NCI-H69 (cell line): ENCODE data around the gene MCEMP1.
"Not testable (repeated sequence)": the region's sequence is repeated elsewhere in the genome, so short reads cannot be mapped to it uniquely, and the experiment has no call there.

Experiments used
- DNase-seq: peaks from one replicate; lab custom pipeline; 2025; lab: John Stamatoyannopoulos, UW

MCEMP1 gene

DNA sequence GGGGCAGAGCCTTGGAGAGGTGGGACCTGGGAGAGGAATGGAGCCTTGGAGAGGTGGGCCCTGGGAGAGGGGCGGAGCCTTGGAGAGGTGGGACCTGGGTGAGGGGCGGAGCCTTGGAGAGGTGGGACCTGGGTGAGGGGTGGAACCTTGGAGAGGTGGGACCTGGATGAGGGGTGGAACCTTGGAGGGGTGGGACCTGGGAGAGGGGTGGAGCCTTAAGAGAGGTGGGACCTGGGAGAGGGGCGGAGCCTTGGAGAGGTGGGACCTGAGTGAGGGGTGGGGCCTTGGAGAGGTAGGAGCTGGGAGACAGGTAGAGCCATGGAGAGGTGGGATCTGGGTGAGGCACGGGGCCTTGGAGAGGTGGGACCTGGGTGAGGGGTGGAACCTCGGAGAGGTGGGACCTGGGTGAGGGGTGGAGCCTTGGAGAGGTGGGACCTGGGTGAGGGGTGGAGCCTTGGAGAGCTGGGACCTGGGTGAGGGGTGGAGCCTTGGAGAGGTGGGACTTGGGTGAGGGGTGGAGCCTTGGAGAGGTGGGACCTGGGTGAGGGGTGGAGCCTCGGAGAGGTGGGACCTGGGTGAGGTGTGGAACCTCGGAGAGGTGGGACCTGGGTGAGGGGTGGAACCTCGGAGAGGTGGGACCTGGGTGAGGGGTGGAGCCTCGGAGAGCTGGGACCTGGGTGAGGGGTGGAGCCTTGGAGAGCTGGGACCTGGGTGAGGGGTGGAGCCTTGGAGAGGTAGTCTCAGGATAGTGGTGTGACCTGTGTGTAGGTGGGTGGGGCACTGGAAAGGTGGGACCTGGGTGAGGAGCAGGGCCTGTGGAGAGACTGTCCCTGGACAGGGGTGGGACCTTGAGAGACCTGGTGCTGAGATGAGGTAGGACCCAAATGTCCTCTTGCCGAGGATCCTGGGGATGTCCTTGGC, 33.0 kb upstream of the MCEMP1 start:
- not testable (repeated sequence) for DNase-seq

DNA sequence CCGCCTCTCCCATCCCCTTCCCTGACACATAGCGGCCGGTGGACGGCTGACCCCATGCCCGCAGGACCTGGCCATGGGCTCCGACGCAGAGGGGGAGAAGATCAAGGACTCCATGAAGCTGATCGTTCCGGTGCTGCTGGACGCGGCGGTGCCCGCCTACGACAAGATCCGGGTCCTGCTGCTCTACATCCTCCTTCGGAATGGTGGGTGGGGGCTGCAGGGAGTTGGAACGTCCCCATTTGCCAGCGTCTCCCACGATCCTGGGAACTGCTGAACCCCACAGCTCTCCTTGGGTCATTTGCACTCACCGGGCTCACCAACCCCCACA, 32.4 kb upstream of the MCEMP1 start:
- no peak for DNase-seq

DNA sequence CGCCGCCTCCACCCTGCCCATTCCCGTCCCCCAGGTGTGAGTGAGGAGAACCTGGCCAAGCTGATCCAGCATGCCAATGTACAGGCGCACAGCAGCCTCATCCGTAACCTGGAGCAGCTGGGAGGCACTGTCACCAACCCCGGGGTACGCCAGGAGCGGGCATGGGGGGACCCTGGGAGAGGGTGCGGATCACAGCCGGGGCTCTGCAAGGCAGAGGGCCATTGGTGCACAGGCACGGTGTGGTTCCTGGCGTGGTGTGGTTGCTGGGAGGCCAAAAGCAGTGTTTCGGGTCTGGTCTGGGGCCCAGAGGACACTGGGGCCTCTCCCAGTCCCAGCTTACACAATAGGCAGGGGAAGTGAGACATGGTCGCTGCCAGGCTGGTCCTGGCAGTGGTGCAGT, 31.7 kb upstream of the MCEMP1 start:
- DNase-seq = no peak

DNA sequence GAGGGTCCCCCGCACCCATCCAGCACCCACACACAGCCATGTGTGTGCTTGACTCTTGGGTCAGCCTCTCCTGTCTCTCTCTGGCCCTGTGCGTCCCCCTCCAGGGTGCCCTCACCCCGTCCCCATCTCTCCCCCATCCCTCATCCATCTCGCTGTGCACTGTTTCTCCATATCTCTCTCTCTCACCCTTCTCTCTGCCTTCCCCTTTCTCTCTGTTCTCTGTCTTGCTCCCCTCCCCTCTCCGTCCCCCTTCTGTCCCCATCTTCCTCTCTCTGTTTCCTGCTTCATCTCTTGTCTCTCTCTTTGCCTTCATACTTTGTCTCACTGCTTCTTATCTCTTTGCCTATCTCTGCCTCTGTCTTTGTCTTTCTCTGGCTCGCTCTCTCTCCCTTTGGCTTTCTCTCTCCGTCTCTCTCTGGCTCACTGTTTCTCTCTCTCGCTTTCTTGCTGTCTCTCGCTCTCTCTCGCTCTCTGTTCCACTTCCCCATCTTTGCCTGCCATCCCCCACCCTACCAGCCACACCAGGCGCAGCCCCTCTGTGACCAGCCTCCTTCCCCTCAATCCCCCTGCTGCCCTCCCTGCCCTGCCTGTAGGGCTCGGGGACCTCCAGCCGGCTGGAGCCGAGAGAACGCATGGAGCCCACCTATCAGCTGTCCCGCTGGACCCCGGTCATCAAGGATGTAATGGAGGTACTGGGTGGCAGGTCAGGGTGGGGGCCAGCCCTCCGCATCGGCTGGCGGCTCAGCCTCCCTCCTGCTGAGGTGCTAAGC, 31.0 kb upstream of the MCEMP1 start:
- no peak for DNase-seq

DNA sequence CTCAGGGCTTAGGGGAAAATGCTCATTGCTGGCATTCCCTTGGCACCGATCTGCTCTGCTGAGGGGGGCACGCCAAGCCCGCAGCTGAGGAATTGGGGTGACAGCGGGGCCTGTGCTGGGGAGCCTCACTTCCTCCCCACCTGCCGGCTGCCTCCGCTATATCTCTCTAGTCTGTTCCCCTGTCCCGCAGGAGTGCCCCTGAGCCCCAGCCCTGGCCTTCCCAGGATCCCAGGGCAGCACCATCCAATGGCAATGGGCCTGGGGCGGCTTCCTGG, 30.5 kb upstream of the MCEMP1 start:
- DNase-seq = no peak

DNA sequence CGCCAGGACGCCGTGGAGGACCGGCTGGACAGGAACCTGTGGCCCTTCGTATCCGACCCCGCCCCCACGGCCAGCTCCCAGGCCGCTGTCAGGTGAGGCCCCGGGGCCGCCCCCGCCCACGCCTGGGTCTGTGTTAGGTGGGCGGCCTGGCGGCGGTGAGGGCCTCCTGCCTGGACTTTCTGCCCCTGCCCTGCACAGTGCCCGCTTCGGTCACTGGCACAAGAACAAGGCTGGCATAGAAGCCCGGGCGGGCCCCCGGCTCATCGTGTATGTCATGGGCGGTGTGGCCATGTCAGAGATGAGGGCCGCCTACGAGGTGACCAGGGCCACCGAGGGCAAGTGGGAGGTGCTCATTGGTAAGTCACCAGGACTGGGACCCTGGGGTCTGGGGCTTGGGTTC, 29.7 kb upstream of the MCEMP1 start:
- DNase-seq = no peak

DNA sequence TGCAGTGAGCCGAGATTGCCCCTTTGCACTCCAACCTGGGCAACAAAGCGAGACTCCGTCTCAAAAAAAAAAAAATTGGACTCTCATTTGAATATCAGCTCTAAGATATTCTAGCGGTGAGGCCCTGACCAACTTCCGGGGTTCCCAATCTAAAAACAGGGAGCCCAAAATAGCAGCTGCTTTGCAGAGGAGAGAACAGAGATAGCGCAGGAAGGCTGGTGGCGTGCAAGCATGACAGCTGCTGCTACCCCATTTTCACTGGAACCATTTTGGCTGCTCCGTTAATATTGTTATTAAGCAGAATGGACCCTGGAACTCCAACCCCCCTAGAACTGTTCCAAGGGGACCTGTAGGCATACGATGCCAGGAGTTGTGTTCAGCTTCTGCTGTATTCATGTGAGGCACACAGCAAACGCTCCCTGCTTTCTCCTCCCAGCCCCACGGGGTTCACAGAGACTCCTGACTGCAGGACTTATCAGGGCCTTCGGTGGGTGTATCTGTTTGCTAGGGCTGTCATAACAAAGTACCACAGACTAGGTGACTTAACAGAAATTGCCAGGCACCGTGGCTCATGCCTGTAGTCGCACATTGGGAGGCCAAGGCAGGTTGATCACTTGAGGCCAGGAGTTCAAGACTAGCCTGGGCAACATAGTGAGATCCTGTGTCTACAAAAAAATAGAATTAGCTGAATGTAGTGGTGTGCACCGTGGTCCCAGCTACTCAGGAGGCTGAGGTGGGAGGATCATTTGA, 28.4 kb upstream of the MCEMP1 start:
- no peak for DNase-seq

DNA sequence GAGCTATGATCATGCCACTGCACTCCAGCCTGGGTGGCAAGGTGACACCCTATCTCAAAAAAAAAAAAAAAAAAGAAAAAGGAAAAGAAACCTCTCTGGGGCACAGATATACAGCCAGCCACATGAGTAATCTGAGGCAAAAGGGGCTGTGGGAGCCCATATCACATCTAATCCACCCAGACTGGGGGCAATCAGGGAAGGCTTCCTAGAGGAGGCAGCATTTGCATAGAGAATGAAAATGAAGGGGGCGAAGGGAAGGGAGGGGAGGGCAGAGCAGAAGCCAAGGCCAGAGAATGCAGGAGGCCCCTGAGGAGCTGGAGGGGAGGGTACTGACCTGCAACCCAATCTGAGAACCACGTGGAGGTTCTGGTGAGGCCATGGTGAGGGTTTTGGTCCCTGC, 26.7 kb upstream of the MCEMP1 start:
- DNase-seq = no peak

DNA sequence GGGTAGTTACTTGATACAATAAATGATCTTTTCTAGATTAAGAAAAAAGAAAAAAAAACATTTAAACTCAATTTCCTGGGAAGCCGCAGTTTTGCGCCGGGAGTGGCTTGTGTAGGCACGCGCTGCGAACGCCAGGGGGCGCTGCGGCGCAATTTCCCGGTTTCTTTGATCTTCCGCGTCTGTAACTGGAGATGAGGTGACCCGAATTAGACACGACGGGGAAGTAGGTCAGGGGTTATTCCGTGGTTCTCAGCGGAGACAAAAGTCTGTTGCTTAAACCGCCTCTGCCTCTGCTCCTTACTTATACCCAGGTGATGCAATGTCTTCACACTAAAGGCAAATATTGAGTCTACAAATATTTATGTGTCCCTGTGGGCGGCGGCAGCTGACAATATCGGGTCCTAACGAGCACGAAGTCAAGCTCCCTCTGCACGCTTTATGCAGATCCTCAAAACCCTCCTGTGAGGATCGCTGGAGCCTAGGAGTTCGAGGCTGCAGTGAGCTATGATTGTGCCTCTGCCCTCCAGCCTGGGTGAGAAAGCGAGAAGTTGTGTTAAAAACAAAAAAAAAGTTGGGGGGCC, 24.7 kb upstream of the MCEMP1 start:
- peak; percentile 89 for DNase-seq

DNA sequence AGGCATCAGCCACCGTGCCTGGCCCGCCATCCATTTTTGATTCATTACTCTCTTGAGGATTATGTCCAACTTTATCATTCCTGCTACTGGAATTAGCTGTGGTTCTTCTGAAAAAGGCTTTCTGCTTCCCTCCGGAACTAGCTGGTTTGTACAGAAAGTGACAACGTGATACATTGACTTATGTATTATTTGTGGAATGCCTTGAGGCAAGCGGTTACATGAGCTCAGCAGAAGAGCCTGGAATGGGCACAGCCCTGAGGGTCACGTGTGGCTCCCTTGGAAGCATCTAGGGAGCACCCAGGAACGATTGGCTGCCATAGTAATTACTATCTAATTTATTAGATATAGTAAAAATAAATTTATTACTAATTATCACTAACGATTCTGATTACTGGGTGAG, 22.5 kb upstream of the MCEMP1 start:
- no peak for DNase-seq

DNA sequence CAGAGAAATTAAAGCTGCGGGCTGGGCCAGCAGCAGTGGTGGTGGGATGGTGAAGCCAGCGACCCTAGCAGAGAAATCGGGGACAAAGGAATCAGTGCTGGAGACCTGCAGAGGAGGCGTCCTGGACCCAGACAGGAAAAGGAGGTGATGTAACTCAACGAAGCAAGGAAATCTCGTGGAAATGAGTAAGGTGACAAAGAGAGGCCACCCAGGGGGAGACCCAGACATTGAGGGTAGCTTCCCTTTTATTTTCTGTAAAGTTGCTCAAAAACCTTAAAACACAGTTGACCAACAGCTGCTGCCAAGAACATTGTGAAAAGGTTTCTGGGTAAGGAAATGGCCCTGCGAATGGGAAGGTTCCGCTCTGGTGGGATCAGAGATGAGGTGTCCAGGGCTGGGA, 21.3 kb upstream of the MCEMP1 start:
- DNase-seq = no peak

DNA sequence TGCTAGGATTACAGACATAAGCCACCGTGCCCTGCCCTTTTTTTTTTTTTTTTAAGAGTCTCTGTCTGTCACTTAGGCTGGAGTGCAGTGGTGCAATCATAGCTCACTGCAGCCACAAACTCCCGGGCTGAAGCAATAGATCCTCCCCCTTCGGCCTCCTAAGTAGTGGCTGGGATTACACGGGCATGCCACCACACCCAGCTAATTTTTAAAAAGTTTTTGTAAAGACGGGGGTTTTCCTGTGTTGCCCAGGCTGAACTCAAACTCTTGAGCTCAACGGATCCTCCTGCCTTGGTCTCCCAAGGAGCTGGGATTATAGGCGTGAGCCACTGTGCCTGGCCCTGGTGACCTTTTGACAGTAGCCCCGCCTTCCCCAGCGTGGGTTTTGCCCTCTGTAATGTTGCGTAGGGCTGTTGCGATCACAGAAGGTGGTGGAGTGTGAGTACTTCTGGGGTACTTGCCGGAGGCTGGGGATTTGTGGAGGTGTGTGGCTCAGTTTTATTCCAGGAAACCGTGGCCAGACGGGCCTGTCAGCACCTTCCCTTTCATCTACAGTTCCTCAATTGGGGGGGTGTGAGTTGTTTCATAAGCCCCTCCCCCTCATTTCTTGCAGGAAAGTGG, 19.6 kb upstream of the MCEMP1 start:
- no peak for DNase-seq

DNA sequence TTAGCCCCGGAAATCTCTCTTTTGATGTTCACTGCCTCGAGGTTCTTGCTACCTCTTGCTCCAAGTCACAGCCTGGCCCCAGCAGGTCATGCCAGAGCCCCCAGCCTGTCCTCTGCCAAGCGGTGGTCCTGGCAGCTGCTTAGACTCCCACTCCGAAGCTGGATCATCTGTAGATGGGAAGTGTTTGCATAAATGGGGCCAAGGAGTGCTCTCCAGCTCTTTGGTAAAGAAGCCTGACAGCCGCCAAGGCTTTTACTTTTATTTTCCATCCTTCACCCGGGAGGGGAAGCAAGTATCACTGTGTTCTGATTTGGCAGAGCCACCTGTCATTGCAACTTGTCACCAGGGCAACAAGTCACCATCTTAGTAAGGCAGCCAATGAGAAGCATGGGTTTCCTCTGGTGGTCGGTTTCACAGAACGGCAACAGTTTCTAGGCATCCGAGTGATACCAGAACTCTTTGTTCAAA, 18.6 kb upstream of the MCEMP1 start:
- no peak for DNase-seq

DNA sequence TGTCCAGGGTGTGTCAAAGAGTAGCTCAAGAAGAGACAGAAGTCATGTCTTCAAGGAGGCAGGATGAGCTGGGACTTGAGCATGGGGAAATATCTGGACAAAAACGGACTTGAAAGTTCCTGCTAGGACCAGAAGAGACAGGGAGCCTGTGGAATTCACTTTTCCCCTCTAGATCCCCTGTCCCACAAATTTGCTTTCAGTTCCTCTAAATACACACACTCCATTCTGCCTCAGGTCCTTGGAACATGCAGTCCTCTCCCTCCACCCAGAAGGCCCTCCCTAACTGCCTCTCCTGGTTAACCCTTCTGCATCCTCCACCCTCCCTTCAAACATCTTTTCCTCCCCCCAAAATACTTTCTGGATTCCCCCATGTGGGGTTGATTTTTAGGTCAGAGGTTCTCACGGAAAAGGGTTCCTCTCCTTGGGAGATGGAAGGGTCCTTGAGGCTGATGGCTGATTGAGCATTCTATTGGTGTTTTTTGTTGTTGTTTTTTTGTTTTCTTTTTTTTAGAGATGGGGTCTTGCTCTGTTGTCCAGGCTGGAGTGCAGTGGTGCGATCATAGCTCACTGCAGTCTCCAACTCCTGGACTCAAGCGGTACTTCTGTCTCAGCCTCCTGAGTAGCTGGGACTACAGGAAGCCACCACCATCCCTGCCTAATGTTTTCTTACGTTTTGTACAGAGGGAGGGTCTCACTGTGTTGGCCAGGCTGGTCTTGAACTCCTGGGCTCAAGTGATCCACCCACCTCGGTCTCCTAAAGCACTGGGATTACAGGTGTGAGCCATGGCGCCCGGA, 14.9 kb upstream of the MCEMP1 start:
- no peak for DNase-seq

DNA sequence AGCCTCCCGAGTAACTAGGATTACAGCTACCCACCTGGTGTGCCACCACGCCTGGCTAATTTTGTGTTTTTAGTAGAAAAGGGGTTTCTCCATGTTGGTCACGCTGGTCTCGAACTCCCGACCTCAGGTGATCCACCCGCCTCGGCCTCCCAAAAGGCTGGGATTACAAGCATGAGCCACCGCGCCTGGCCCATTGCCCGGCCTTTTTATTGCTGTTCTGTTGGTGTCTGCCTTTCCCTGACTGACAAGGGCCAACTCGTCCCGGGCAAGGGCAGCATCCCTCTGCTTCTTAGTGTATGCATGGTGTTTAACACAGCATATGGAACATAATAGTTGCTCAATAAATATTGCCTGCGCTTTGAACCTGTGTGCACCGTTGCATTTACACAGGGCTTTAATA, 14.2 kb upstream of the MCEMP1 start:
- DNase-seq = no peak

DNA sequence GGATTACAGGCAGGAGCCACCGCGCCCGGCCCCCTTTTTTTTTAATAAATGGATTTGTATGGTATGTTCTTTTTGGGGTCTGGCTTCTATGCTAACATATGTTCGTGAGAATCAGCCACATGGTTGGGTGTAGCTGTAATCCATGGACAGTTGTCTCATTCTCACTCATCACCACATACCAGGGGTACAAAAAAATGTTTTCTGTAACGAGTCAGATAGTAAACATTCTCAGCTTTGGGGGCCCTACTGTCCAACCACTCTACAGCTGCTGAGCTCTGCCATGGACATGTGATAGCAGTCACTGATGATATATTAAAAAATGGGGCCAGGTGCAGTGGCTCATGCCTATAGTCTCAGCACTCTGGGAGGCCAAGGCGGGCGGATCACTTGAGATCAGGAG, 13.2 kb upstream of the MCEMP1 start:
- DNase-seq = no peak

DNA sequence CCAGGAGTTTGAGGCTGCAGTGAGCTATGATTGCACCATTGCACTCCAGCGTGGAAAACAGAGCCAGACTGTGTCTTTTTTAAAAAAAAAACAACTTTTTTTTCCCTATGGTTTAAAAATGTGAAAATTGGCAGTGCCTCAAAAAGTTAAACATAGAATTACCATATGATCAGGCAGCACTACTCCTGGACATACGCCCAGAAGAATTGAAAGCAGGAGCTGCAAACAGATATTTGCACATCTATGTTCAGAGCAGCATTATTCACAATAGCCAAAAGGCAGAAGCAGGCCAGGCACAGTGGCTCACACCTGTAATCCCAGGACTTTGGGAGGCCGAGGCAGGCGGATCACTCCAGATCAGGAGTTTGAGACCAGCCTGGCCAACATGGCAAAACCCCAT, 11.8 kb upstream of the MCEMP1 start:
- DNase-seq = no peak

DNA sequence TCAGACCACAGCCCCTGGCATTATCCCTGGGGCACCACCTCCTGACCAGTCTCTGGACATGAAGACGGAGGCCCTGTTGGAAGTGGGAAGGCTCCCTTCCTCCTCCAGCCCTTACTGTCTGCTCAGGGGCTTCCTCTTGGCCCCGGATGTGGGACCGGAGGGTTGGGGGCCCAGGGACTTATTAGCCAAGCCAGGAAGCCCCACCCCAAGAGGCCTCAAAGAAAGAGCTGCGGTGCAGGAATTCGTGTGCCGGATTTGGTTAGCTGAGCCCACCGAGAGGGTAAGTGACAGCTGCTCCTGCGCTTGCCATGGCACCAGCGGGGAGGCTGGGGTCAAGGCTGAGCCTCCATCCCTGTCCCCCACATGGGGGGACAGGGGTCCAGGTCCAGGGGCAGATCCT, 8.0 kb upstream of the MCEMP1 start, which contains the start of gene RETN:
TSS of gene RETN (plus strand) at position 208 of the 400 bp plus-strand sequence. CDS start 278 bp downstream, outside the sequence.
- DNase-seq = no peak

DNA sequence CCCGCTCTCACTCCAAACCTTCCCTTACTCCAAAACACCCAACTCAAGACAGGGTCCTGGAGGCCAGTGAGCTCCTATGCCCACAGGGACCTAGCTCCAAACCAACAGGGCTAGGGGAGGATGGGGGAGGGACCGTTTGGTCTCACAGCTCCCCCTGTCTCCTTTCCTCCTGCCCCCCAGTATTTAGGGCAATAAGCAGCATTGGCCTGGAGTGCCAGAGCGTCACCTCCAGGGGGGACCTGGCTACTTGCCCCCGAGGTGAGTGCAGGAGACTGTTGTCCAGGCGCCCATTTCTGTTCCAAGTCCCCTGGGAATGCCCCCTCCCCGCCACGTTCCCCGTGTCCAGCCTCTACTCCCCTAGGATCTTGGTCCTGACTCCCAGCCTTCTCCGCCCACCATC, 7.2 kb upstream of the MCEMP1 start:
- DNase-seq = no peak

DNA sequence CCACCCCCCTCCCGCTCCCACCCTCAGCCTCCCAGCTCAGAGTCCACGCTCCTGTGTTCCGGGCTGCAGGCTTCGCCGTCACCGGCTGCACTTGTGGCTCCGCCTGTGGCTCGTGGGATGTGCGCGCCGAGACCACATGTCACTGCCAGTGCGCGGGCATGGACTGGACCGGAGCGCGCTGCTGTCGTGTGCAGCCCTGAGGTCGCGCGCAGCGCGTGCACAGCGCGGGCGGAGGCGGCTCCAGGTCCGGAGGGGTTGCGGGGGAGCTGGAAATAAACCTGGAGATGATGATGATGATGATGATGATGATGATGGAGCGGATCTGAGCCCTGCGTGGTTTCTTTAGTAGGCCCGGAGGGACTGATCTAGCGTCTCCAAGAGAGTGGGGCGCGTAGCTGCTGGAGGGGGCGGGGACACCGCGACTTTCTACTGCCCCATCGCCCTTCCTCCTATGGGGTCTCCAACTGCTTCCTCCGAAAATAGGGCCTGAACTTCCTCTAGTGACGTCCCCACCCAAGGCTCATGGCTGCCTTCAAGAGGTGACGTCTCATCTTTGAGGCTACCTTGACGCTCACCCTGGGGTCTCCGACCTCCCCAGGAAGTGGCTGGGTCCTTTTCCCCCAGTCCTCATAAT, 6.6 kb upstream of the MCEMP1 start:
- DNase-seq = peak; percentile 29

DNA sequence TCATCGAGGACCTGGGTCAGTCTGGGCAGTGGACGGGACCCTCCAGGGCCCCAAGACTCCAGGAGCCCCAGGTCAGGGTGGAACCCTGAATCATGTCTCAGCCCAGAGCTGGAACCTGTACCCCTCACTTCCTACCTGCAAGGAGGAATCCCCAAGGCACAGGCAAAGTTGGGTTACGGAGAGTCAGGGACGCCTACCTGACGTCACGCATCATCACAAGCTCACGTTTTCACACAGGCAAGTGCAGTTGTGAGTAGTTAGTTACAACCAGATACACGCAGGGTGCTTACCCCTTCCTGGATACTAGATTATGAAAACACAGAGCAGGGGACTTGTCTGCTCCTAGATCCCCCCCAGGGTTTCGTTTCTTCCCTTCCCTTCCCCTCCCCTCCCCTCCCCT, 6.1 kb upstream of the MCEMP1 start:
- no peak for DNase-seq
